Stimulated activated CD4-positive, alpha-beta T cell treated with anti-CD3 and anti-CD28 coated beads, Interleukin-4, amount 100 ng/mL, for 24 hours (primary cell): ENCODE results near the gene IL1RAPL2.
"Not testable (repeated sequence)": the region's sequence is repeated elsewhere in the genome, so short reads cannot be mapped to it uniquely, and the experiment has no call there.

Source experiments
- DNase-seq: peaks from one replicate; pipeline ENCODE4 v3.0.0-alpha.2; 2020

IL1RAPL2 gene

GRCh38 chrX:104863466-104863865, 297.5 kb downstream of the IL1RAPL2 start:
- DNase-seq = no peak

DNA sequence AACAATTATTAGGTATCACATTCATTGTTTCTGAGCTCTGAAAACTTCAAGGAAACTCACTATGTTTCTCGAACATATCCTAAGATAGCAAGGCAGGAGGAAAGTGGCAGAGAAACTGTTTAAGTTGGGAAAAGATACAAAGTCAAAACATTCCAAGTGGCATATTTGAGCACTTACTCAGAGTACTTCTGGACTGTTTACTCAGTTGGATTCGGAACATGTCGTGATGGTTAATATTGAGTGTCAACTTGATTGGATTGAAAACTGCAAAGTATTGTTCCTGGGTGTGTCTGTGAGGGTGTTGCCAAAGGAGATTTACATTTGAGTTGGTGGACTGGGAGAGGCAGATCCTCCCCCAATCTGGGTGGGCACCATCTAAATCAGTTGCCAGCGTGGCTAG, 298.3 kb downstream of the IL1RAPL2 start:
- no peak for DNase-seq

DNA sequence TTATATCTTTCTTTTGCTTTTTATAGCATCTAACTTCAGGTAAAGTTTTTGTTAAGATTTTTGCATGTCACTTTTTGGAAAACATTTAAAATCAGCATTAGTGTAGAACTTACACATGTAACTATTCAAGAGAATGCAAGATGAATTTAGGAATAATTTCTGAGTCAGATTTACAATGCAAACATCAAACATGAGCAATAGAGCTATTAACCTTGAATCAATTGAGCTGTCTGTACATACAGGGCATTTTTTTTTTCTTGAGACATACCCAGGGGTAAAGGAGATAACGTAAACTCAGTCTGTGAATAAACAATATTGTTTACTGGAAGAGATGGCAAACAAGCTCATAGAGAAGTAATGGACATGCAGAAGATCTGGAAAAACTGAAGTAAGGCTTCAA, 311.5 kb downstream of the IL1RAPL2 start:
- DNase-seq = no peak

DNA sequence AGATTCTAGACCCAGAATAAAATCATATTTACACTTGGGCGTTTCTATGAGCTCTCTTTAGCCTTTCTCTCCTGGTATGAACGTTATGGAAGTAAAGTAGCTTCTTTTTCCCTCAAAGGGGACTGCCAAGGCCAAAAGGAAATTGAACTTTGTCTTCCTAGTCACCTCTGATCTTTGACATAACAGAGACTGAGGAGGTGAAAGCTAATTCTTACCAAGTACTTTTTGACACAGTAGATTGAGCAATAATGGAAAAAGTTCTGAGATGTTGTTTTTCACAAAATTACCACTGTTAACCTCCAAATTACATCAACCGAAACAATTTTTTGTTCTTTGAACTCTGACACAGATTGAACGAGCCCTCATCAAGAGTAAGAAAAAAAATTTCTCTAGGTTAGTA, 336.1 kb downstream of the IL1RAPL2 start:
- no peak for DNase-seq

GRCh38 chrX:104909694-104910093, 343.7 kb downstream of the IL1RAPL2 start:
- DNase-seq = not testable (repeated sequence)

GRCh38 chrX:104913348-104913747, 347.3 kb downstream of the IL1RAPL2 start:
- no peak for DNase-seq

DNA sequence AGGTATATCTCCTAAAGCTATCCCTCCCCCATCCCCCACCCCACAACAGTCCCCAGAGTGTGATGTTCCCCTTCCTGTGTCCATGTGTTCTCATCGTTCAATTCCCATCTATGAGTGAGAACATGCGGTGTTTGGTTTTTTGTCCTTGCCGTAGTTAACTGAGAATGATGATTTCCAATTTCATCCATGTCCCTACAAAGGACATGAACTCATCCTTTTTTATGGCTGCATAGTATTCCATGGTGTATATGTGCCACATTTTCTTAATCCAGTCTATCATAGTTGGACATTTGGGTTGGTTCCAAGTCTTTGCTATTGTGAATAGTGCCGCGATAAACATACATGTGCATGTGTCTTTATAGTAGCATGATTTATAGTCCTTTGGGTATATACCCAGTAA, 348.7 kb downstream of the IL1RAPL2 start:
- DNase-seq = not testable (repeated sequence)

- no peak for DNase-seq
Measured at GRCh38 chrX:104918122-104918521, 352.1 kb downstream of the IL1RAPL2 start.

DNA sequence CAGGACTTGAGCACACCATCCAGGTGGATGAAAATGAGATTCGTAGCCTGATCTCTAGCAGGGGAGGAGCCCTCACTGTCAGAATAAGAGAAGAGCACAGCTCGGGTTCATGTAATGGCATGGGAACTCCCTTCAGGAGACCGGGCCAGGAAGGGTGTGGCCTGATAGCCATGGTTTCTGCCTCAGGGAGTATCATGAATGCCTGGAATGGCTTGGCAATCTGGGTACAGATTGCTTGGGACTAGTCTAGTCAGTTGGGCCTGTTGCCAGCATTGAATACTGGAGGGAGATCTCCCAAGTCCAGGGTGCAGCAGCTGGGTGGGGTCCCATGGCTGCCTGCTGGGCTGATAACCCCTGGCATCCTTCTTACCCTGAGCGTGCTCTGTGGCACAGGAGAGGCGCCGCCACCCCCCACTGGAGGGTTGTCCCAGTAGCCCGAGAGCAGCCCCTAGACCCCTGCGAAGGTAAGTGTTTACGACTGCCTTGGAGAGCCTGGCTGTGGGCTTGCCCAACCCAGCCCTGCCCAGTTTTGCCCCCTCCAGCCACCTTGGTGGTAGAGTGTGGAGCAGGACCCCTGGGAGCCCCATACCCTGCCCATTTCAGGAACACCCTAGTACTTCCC, 355.7 kb downstream of the IL1RAPL2 start:
- no peak for DNase-seq

- peak; percentile 60 for DNase-seq
Measured at GRCh38 chrX:104922206-104922621, 356.2 kb downstream of the IL1RAPL2 start.

DNA sequence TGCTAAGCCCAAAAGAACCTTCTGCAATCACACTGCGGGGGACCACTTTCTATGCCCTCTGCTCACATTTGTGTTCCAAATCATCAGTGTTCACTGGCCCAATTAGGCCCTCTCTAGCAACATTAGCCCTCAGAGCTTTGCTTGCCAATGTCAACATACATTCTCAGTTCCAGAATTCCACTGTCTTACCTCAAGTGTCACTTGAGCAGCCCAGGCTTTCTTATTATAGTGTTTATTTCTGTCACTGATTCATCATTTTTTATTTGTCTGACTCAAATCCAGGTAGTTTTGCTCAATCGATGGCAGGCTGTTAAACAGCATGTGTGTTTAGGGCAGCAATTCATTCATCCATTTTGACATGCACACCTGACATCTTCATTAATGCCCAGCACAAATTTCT, 363.3 kb downstream of the IL1RAPL2 start:
- no peak for DNase-seq

- DNase-seq = no peak
Measured at GRCh38 chrX:104935581-104935980, 369.6 kb downstream of the IL1RAPL2 start.

DNA sequence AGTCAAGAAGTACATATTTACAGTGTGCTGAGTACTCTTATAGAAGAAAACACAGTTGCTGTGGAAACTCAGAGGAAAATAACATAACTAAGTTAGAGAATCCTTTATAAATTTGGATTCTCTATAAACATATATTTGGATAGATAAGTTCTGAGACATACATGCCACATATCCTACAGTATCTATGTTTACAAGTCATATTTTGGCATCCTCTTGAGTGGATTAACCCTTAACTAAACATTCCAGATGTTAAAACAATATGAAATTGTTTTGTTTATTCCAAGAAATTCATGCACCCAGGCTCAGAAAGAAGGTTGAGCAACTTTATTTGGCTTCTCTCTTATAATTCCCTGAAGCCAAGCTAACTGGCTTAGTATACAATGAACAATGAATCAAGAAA, 387.3 kb downstream of the IL1RAPL2 start:
- DNase-seq = no peak

GRCh38 chrX:104961926-104962325, 395.9 kb downstream of the IL1RAPL2 start:
- DNase-seq = no peak

GRCh38 chrX:104968241-104968640, 402.2 kb downstream of the IL1RAPL2 start:
- DNase-seq = no peak

DNA sequence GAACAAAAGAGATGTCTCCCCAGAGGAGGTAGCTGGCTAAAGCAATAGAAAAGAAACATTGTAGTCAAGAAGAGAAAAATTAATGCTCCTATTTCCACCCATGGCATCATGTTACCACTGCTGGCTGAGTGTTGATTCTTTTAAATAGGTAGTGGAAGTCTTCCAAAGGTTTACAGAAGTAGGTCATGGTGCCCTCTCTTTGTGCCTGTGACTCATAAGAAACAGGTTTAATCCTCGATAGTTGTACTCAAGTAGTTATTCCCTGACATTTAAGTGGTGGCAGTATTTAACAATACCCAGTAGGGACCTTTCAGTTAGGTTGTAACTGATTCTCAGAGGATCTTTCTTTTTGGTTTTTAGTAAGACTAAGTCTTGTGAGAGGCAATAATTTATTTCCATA, 406.7 kb downstream of the IL1RAPL2 start:
- DNase-seq = no peak

DNA sequence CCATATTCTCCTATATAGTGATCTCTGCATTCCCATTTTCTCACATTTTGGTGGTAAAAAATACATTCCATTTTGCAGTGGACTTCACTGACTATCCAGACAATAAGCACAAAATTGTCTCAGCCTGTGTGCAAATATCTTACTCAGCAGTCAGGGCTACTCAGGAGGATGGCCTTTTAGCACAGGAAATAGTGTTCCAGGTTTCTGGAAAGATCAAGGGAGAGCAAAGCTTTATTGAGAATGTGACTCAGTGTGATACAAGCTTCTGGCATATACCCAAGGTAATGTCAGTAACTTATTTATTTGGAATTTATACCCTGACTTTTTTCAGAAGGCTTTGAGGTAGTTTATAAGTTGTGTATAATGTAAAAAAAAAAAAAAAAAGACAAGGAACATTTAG, 421.1 kb downstream of the IL1RAPL2 start:
- no peak for DNase-seq

DNA sequence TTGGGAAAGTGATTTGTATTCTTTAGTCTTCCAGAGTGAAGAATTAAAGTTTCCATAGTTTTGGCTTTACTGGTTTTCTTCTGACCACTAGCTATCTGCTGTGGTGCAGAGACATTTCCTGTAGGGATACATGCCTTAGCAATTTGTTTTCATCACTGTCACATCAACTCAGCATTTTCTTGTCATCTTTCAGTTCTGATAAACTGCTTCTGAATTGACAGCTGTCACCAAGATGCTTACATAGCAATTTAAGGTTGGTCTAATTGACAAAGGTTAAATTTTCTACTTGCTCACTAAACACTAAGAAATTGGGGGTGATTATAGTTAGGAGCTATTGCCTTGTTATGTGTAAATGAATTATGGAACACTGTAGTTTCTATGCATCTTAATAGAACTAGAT, 422.0 kb downstream of the IL1RAPL2 start:
- no peak for DNase-seq

DNA sequence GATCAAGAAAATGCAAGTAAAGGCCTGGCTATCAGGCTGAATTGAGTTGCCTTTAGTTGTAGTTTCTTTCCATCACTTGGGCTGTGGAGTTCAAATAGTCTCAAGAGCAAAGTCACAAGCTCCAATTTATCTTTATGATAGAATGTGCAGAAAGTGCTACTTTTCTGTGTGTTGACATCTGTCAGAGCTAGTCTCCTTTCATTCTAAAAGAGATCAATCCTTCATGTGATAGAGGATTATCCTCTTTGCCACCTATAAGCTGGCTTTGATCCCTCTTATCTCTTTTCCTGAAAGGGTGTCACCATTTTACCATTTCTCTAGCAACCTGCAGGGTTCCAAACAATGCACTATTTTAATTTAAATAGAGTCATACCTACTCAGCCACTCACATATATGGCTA, 429.5 kb downstream of the IL1RAPL2 start:
- DNase-seq = no peak

- no peak for DNase-seq
Measured at GRCh38 chrX:105006103-105006502, 440.1 kb downstream of the IL1RAPL2 start.

GRCh38 chrX:105006996-105007395, 441.0 kb downstream of the IL1RAPL2 start:
- DNase-seq = no peak

DNA sequence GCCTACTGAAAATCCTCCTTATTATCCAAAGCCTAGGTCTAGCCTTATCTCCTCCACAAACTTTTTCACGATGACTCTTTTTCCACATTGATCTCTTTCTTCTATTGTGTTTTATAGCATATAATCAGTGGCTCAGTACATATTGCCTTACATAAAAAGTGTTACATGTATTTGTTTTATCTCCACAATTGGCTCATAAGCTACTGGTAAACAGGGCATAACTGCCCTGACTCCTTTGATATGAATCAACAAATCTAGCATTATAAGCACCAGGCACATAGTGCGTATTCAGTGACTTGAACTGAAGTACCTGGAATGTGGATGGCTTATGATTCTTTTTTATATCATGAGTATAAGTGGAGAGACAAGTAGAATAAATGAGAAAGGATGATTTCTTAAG, 447.7 kb downstream of the IL1RAPL2 start:
- DNase-seq = no peak

DNA sequence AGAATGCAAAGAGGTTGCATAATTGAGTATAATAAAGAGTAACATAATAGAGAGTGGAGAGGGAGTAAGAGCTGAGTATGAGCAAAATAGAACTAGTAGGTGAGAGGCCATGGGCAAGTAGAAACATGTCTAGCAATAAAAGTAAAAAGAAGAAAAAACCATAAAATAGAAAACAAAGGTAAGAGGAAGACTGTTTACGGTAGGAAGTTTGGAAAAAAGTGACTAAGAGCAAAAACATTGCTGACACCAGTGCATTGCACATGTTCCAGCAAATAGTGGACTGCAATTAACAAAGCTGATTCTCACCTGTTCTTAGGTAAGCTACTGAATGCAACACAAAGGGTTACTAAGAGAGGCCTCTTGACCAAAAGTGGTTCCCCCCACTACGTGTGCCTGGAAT, 451.6 kb downstream of the IL1RAPL2 start:
- DNase-seq = no peak

GRCh38 chrX:105018865-105019264, 452.9 kb downstream of the IL1RAPL2 start:
- DNase-seq = no peak

DNA sequence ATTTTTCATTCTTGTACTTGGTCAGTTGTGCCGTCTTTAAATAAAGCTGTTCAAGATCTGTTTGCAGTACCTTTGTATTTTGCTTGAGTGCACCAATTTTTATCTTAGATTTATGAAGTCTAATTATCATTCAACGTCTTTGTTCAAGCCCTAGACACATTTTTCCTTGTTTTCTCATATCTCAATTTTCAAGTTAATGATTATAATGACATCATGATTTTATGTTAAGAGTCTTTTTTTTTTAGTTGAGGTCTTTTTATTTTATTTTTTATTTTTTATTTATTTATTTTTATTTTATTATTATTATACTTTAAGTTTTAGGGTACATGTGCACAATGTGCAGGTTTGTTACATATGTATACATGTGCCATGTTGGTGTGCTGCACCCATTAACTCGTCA, 463.0 kb downstream of the IL1RAPL2 start:
- not testable (repeated sequence) for DNase-seq
